H9 (cell line): ENCODE results near the gene ZSCAN29. TPM values are rescaled to one million over a fixed set of nuclear protein-coding genes. Genes with fewer than 3 reads are reported as not detected.
A peak's percentile ranks its signal among the peaks of the same experiment; 100 is the strongest.

Source experiments
- DNase-seq: peaks from one replicate; pipeline ENCODE4 v3.0.0-alpha.2; 2017
- H2AFZ ChIP-seq: one replicate; pipeline ENCODE4 v1.6.1; 2013; ENCODE audit warnings: mild to moderate bottlenecking, low read length, control low read depth, moderate library complexity
- H2AK5ac ChIP-seq: 2 replicates; pipeline ENCODE4 v1.6.1; 2013; ENCODE audit warnings: low read length, control low read depth, mixed read lengths; ENCODE audit not compliant: insufficient read length
- H2BK120ac ChIP-seq: one replicate; pipeline ENCODE4 v1.6.1; 2013; ENCODE audit warnings: low read depth, mild to moderate bottlenecking, low read length, control low read depth, inconsistent platforms; ENCODE audit not compliant: poor library complexity, severe bottlenecking
- H2BK12ac ChIP-seq: 2 replicates; pipeline ENCODE4 v1.6.1; 2013; ENCODE audit warnings: low read length, control low read depth, mixed read lengths, low read depth; ENCODE audit not compliant: insufficient read length
- H2BK15ac ChIP-seq: 2 replicates; pipeline ENCODE4 v1.6.1; 2013; ENCODE audit warnings: low read depth, low read length, control low read depth
- H2BK20ac ChIP-seq: one replicate; pipeline ENCODE4 v1.6.1; 2013; ENCODE audit warnings: low read depth, mild to moderate bottlenecking, low read length, control low read depth, inconsistent platforms; ENCODE audit not compliant: poor library complexity, severe bottlenecking
- H2BK5ac ChIP-seq: 2 replicates; pipeline ENCODE4 v1.6.1; 2013; ENCODE audit warnings: low read length, control low read depth, mixed read lengths; ENCODE audit not compliant: insufficient read length
- H3K14ac ChIP-seq: 2 replicates; pipeline ENCODE4 v1.6.1; 2013; ENCODE audit warnings: low read length, control low read depth; ENCODE audit not compliant: insufficient read depth
- H3K18ac ChIP-seq: 2 replicates; pipeline ENCODE4 v1.6.1; 2013; ENCODE audit warnings: low read depth, mild to moderate bottlenecking, mixed read lengths, low read length, control low read depth; ENCODE audit not compliant: insufficient read length
- H3K23ac ChIP-seq: 2 replicates; pipeline ENCODE4 v1.6.1; 2013; ENCODE audit warnings: low read length, control low read depth, mixed read lengths, low read depth; ENCODE audit not compliant: insufficient read length
- H3K23me2 ChIP-seq: 2 replicates; pipeline ENCODE4 v1.6.1; 2013; ENCODE audit warnings: low read depth, mild to moderate bottlenecking, mixed read lengths, low read length, control low read depth; ENCODE audit not compliant: insufficient read length, poor library complexity, severe bottlenecking
- H3K27ac ChIP-seq: 2 replicates; pipeline ENCODE4 v1.5.1; 2013; ENCODE audit warnings: low read length, control low read depth, mixed read lengths, low read depth; ENCODE audit not compliant: insufficient read length
- H3K27me3 ChIP-seq: 2 replicates; pipeline ENCODE4 v1.6.1; 2013; ENCODE audit warnings: low read length, control low read depth, inconsistent platforms; ENCODE audit not compliant: insufficient read depth
- H3K4ac ChIP-seq: 2 replicates; pipeline ENCODE4 v1.6.1; 2013; ENCODE audit warnings: low read depth, mild to moderate bottlenecking, control low read depth, inconsistent platforms, low read length, moderate library complexity
- H3K4me1 ChIP-seq: 2 replicates; pipeline ENCODE4 v1.6.1; 2013; ENCODE audit warnings: low read length, control low read depth, inconsistent platforms; ENCODE audit not compliant: insufficient read depth
- H3K4me2 ChIP-seq: 2 replicates; pipeline ENCODE4 v1.6.1; 2013; ENCODE audit warnings: low read length, control low read depth, mixed read lengths; ENCODE audit not compliant: insufficient read length, insufficient read depth
- H3K56ac ChIP-seq: 2 replicates; pipeline ENCODE4 v1.6.1; 2013; ENCODE audit warnings: low read depth, mild to moderate bottlenecking, mixed read lengths, low read length, control low read depth; ENCODE audit not compliant: insufficient read length
- H3K79me1 ChIP-seq: 2 replicates; pipeline ENCODE4 v1.6.1; 2013; ENCODE audit warnings: low read depth, mild to moderate bottlenecking, moderate library complexity, low read length, control low read depth, inconsistent platforms; ENCODE audit not compliant: insufficient read depth, poor library complexity, severe bottlenecking
- H3K79me2 ChIP-seq: 2 replicates; pipeline ENCODE4 v1.6.1; 2013; ENCODE audit warnings: low read length, control low read depth, inconsistent platforms; ENCODE audit not compliant: insufficient read depth
- H3K9ac ChIP-seq: 2 replicates; pipeline ENCODE4 v1.6.1; 2013; ENCODE audit warnings: low read length, control low read depth, mixed read lengths; ENCODE audit not compliant: insufficient read length; ENCODE audit errors: extremely low read depth
- H3K9me3 ChIP-seq: one replicate; pipeline ENCODE4 v1.6.1; 2013; ENCODE audit warnings: low read depth, low read length, inconsistent platforms; ENCODE audit not compliant: control insufficient read depth
- H3T11ph ChIP-seq: one replicate; pipeline ENCODE4 v1.6.1; 2013; ENCODE audit warnings: mild to moderate bottlenecking, low read length, control low read depth, inconsistent platforms
- H4K20me1 ChIP-seq: one replicate; pipeline ENCODE4 v1.6.1; 2013; ENCODE audit not compliant: control insufficient read depth, insufficient read length, insufficient read depth
- H4K5ac ChIP-seq: 2 replicates; pipeline ENCODE4 v1.6.1; 2013; ENCODE audit warnings: low read depth, mild to moderate bottlenecking, mixed read lengths, low read length, control low read depth; ENCODE audit not compliant: insufficient read length
- H4K8ac ChIP-seq: replicated peaks from 2 replicates; pipeline ENCODE4 v1.6.1; 2013; ENCODE audit warnings: low read length, control low read depth, mixed read lengths, low read depth; ENCODE audit not compliant: insufficient read length
- H4K91ac ChIP-seq: 2 replicates; pipeline ENCODE4 v1.6.1; 2013; ENCODE audit warnings: low read depth, mild to moderate bottlenecking, moderate library complexity, mixed read lengths, low read length, control low read depth; ENCODE audit not compliant: insufficient read length
- H3K27ac Mint-ChIP-seq, 3 experiments: 2 replicates in 2 of 3; 3 replicates in 1 of 3; pipeline ENCODE4 v1.8.0; 2020 to 2021; ENCODE audit warnings: mixed read lengths in 3 of 3, mild to moderate bottlenecking in 1 of 3, moderate library complexity in 1 of 3
- H3K27me3 Mint-ChIP-seq: 2 replicates; pipeline ENCODE4 v1.8.0; 2021; ENCODE audit warnings: low read depth, mild to moderate bottlenecking, moderate library complexity, mixed read lengths
- H3K36me3 Mint-ChIP-seq, 3 experiments: 2 replicates in 2 of 3; 3 replicates in 1 of 3; pipeline ENCODE4 v1.8.0; 2020 to 2021; ENCODE audit warnings: low read depth in 3 of 3, mixed read lengths in 3 of 3; ENCODE audit not compliant: insufficient read depth in 1 of 3
- H3K4me1 Mint-ChIP-seq, 2 experiments: 2 replicates each; pipeline ENCODE4 v1.8.0; 2020; ENCODE audit warnings: mixed read lengths in 2 of 2
- H3K4me3 Mint-ChIP-seq, 2 experiments: 2 replicates in 1 of 2; 3 replicates in 1 of 2; pipeline ENCODE4 v1.8.0; 2020 to 2021; ENCODE audit warnings: mild to moderate bottlenecking in 2 of 2, mixed read lengths in 2 of 2, moderate library complexity in 1 of 2
- H3K9me3 Mint-ChIP-seq, 2 experiments: 2 replicates in 1 of 2; 3 replicates in 1 of 2; pipeline ENCODE4 v1.8.0; 2020; ENCODE audit warnings: mild to moderate bottlenecking in 2 of 2, mixed read lengths in 2 of 2, moderate library complexity in 1 of 2
- CTCF ChIP-seq: fragments of 200-600 bp; sonication (generic); conservative IDR thresholded peaks from 3 replicates; pipeline ENCODE4 v1.8.0; 2021; ENCODE audit warnings: antibody characterized with exemption, mild to moderate bottlenecking
- total RNA-seq: library from RNA; stranded (reverse); gene quantifications from 2 replicates; pipeline ENCODE4 v1.2.1, GENCODE V29; 2021

ZSCAN29 gene
- total RNA-seq, 1 experiment from 2014 or later = 52.5 TPM

DNA sequence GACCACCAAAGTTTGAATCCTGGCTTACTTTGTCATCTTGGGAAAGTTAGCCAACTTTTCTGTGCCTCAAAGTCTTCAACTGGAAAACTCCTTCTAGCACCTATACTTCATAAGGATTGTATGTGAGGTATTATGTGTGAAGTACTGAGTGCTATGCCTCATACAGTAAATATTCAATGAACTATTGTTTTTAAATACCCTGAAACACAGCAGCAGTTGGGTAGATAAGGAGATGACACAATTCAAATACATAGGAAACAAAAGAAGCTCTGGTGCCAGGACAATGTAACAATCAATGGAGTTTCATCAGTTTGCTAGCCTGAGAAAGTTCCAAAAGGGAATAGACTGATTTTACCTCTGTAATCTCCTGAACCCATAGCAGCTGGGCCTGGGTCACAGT is 43.4 kb upstream of the ZSCAN29 start:
- Histone ChIP-seq H3K14ac (no peak overlapping the region), H3K23me2 (no peaks in the 10 kb centered on the region), H4K8ac (no peak overlapping the region), H3K4ac (no peak overlapping the region), H4K91ac (no peak overlapping the region), H3K27me3 (no peaks in the 10 kb centered on the region), H2AK5ac (no peak overlapping the region), H4K20me1 (no peaks in the 10 kb centered on the region), H3K4me2 (no peak overlapping the region), H4K5ac (no peak overlapping the region), H2BK120ac (no peak overlapping the region), H3K79me1 (no peaks in the 10 kb centered on the region), H2BK15ac (no peak overlapping the region), H2BK5ac (no peak overlapping the region), H3K9ac (no peak overlapping the region), H3K4me1 (no peaks in the 10 kb centered on the region), H3T11ph (no peak overlapping the region), H3K18ac (no peak overlapping the region), H3K23ac (no peak overlapping the region), H2BK20ac (no peak overlapping the region), H2AFZ (no peak overlapping the region), H3K9me3 (no peaks in the 10 kb centered on the region), H3K56ac (no peak overlapping the region), H2BK12ac (no peak overlapping the region), H3K27ac (no peak overlapping the region), H3K79me2 (no peaks in the 10 kb centered on the region)
- Mint-ChIP-seq H3K4me3 (no peak overlapping the region), H3K27me3 (no peaks in the 10 kb centered on the region), H3K9me3 (no peaks in the 10 kb centered on the region), H3K27ac (peak overlapping the region in 1 of 3 experiments; percentile 56; a peak in 1 of 7 replicates), H3K36me3 (peaks cover 46 to 84% (median 75%) of the 10 kb centered on the region in 3 experiments; a peak in 6 of 7 replicates), H3K4me1 (no peaks in the 10 kb centered on the region)
- no peak for TF ChIP-seq CTCF
- no peak for DNase-seq
